GM19025 (cell line): ENCODE measurements around the gene PREX1.
"Not testable (repeated sequence)": the region's sequence is repeated elsewhere in the genome, so short reads cannot be mapped to it uniquely, and the experiment has no call there.

Experiments
- ATAC-seq: cut with Tn5 transposase; IDR thresholded peaks from one replicate; pipeline ENCODE4 v1.9.1; 2021; ENCODE audit warnings: mild to moderate bottlenecking, low read depth, moderate library complexity; ENCODE audit not compliant: unreplicated experiment

Gene PREX1

GRCh38 chr20:48813446-48813747 is 14.4 kb downstream of the PREX1 start:
- ATAC-seq, result no peak

- ATAC-seq, result no peak
These were observed 15.0 kb downstream of the PREX1 start for GRCh38 chr20:48812600-48813445.

GRCh38 chr20:48812114-48812513 is 15.7 kb downstream of the PREX1 start:
- ATAC-seq, result not testable (repeated sequence)

- ATAC-seq, result no peak
These were observed 18.1 kb downstream of the PREX1 start for GRCh38 chr20:48809673-48810072.

- ATAC-seq, result no peak
These were observed 19.3 kb downstream of the PREX1 start for GRCh38 chr20:48808382-48809034.

- no peak for ATAC-seq
These were observed 20.0 kb downstream of the PREX1 start for GRCh38 chr20:48807586-48808381.

GRCh38 chr20:48807051-48807450 is 20.7 kb downstream of the PREX1 start:
- ATAC-seq, result no peak

GRCh38 chr20:48805716-48806115 is 22.1 kb downstream of the PREX1 start:
- ATAC-seq, result no peak

GRCh38 chr20:48805286-48805685 is 22.5 kb downstream of the PREX1 start:
- ATAC-seq, result no peak

GRCh38 chr20:48804300-48804980 is 23.4 kb downstream of the PREX1 start:
- no peak for ATAC-seq

GRCh38 chr20:48803176-48804053 is 24.4 kb downstream of the PREX1 start:
- ATAC-seq, result no peak

- ATAC-seq, result no peak
These were observed 25.2 kb downstream of the PREX1 start for GRCh38 chr20:48802647-48803046.

GRCh38 chr20:48802216-48802615 is 25.6 kb downstream of the PREX1 start:
- no peak for ATAC-seq

- ATAC-seq, result no peak
These were observed 26.6 kb downstream of the PREX1 start for GRCh38 chr20:48801197-48801596.

GRCh38 chr20:48800177-48800576 is 27.6 kb downstream of the PREX1 start:
- ATAC-seq, result no peak

- ATAC-seq, result no peak
These were observed 28.3 kb downstream of the PREX1 start for GRCh38 chr20:48799328-48800105.

GRCh38 chr20:48797850-48798747 is 29.7 kb downstream of the PREX1 start:
- ATAC-seq, result no peak

GRCh38 chr20:48797275-48797825 is 30.4 kb downstream of the PREX1 start:
- no peak for ATAC-seq
